HepG2 (cell line): ENCODE measurements around the gene DNAAF3. TPM values are rescaled to one million over a fixed set of nuclear protein-coding genes. Genes with fewer than 3 reads are reported as not detected.

Experiments
- CCAR2 ChIP-seq: fragments of 200-400 bp; formaldehyde crosslinking; optimal IDR thresholded peaks from 2 replicates; pipeline ENCODE3; 2018; ENCODE audit warnings: low read depth, mild to moderate bottlenecking, low read length, moderate library complexity
- HDAC1 ChIP-seq: sonication (generic); formaldehyde crosslinking; IDR thresholded peaks from 2 replicates; pipeline ENCODE4 v1.5.1; 2020; ENCODE audit warnings: mild to moderate bottlenecking, missing genetic modification reagents
- HDAC6 ChIP-seq: fragments of 200-600 bp; sonication (generic); IDR thresholded peaks from 2 replicates; pipeline ENCODE4 v1.7.0; 2017; ENCODE audit warnings: mild to moderate bottlenecking, antibody characterized with exemption, low read length, low read depth
- MXD4 ChIP-seq: IDR thresholded peaks from 2 replicates; pipeline ENCODE4 v1.6.1; 2016; ENCODE audit warnings: mild to moderate bottlenecking, missing biosample characterization, missing genetic modification reagents
- NCOA1 ChIP-seq: sonication (generic); formaldehyde crosslinking; IDR thresholded peaks from 2 replicates; pipeline ENCODE4 v1.9.0; 2021; ENCODE audit warnings: missing genetic modification reagents
- NFYC ChIP-seq: IDR thresholded peaks from 2 replicates; pipeline ENCODE4 v1.6.1; 2016; ENCODE audit warnings: missing genetic modification reagents, missing compliant biosample characterization
- SETDB1 ChIP-seq: sonication (generic); formaldehyde crosslinking; IDR thresholded peaks from 2 replicates; pipeline ENCODE4 v1.5.1; 2020; ENCODE audit warnings: missing genetic modification reagents, mild to moderate bottlenecking, borderline replicate concordance
- SP4 ChIP-seq: sonication (generic); formaldehyde crosslinking; IDR thresholded peaks from 2 replicates; pipeline ENCODE4 v1.8.1; 2023; ENCODE audit warnings: mild to moderate bottlenecking, missing genetic modification reagents
- SPEN ChIP-seq: sonication (generic); formaldehyde crosslinking; IDR thresholded peaks from 2 replicates; pipeline ENCODE4 v1.5.1; 2020; ENCODE audit warnings: low read depth, mild to moderate bottlenecking, missing genetic modification reagents
- SUZ12 ChIP-seq: fragments of 150-350 bp; IDR thresholded peaks from 2 replicates; pipeline ENCODE4 v1.6.1; 2014; ENCODE audit warnings: low read depth, low read length
- TBX3 ChIP-seq: fragments of 450-650 bp; IDR thresholded peaks from 2 replicates; pipeline ENCODE4 v1.6.1; 2017; ENCODE audit warnings: antibody characterized with exemption, mild to moderate bottlenecking, inconsistent platforms, borderline replicate concordance
- THAP11 ChIP-seq: IDR thresholded peaks from 2 replicates; pipeline ENCODE4 v1.6.1; 2016; ENCODE audit warnings: missing biosample characterization, missing genetic modification reagents
- ZBTB42 ChIP-seq: sonication (generic); formaldehyde crosslinking; IDR thresholded peaks from 2 replicates; pipeline ENCODE4 v1.5.0; 2020; ENCODE audit warnings: mild to moderate bottlenecking, missing genetic modification reagents
- ZFP36 ChIP-seq: fragments of 150-350 bp; IDR thresholded peaks from 2 replicates; pipeline ENCODE4 v1.6.1; 2018; ENCODE audit warnings: borderline replicate concordance, low read length, low read depth; ENCODE audit not compliant: partially characterized antibody
- ZFX ChIP-seq: sonication (generic); formaldehyde crosslinking; IDR thresholded peaks from 2 replicates; pipeline ENCODE4 v1.4.0; 2020; ENCODE audit warnings: mild to moderate bottlenecking, low read depth, missing genetic modification reagents, moderate library complexity
- ZNF205 ChIP-seq: IDR thresholded peaks from 2 replicates; pipeline ENCODE4 v1.6.1; 2018; ENCODE audit warnings: missing biosample characterization, missing genetic modification reagents
- ZNF234 ChIP-seq: sonication (generic); formaldehyde crosslinking; conservative IDR thresholded peaks from 2 replicates; pipeline ENCODE4 v1.5.1; 2020; ENCODE audit warnings: mild to moderate bottlenecking, missing genetic modification reagents
- ZNF263 ChIP-seq: sonication (generic); formaldehyde crosslinking; IDR thresholded peaks from 2 replicates; pipeline ENCODE4 v1.4.0; 2020; ENCODE audit warnings: missing genetic modification reagents
- ZNF556 ChIP-seq: sonication (generic); formaldehyde crosslinking; IDR thresholded peaks from 2 replicates; pipeline ENCODE4 v1.4.0; 2020; ENCODE audit warnings: mild to moderate bottlenecking, missing genetic modification reagents, borderline replicate concordance
- ZSCAN29 ChIP-seq: sonication (generic); formaldehyde crosslinking; conservative IDR thresholded peaks from 2 replicates; pipeline ENCODE4 v1.4.0; 2020; ENCODE audit warnings: mild to moderate bottlenecking, missing genetic modification reagents
- ZZZ3 ChIP-seq: sonication (generic); formaldehyde crosslinking; IDR thresholded peaks from 2 replicates; pipeline ENCODE4 v1.4.0; 2020; ENCODE audit warnings: missing genetic modification reagents, mild to moderate bottlenecking, borderline replicate concordance
- polyA plus RNA-seq, 8 experiments: library from polyadenylated mRNA; depleted of rRNA in 3 of 8; stranded (reverse) in 7 of 8; unstranded in 1 of 8; fragments of >200 nt; fragmentation: Illumina TruSeq in 4 of 8; extraction: Trizol in 4 of 8; gene quantifications; 2 replicates each; pipeline versions ENCODE4 v1.2.1 to v1.2.3, GENCODE V29; 2011 to 2016; ENCODE audit warnings: low read depth in 4 of 8, missing spikeins in 1 of 8, mixed read lengths in 1 of 8; ENCODE audit not compliant: insufficient read depth in 1 of 8
- total RNA-seq, 5 experiments: library from RNA; depleted of rRNA; stranded (reverse); fragments of >200 nt; fragmentation: Illumina TruSeq; extraction: Trizol; gene quantifications; 2 replicates each; pipeline ENCODE4 v1.2.3, GENCODE V29; 2016; ENCODE audit warnings: low read depth in 1 of 5
- TF ChIP-seq, protein P1 (sequence below): sonication (generic); formaldehyde crosslinking; IDR thresholded peaks from 2 replicates; pipeline ENCODE4 v1.5.1; 2020; ENCODE audit warnings: mild to moderate bottlenecking, missing genetic modification reagents, moderate library complexity
- TF ChIP-seq, protein P2 (sequence below): IDR thresholded peaks from 2 replicates; pipeline ENCODE4 v1.6.1; 2012; ENCODE audit warnings: inconsistent platforms

DNAAF3 gene
- total and polyA plus RNA-seq, 2 of the 13 experiments (the other 11 are each of a cell fraction or from before 2014, with no cell fraction given), result 0.30 to 0.40 TPM

DNA sequence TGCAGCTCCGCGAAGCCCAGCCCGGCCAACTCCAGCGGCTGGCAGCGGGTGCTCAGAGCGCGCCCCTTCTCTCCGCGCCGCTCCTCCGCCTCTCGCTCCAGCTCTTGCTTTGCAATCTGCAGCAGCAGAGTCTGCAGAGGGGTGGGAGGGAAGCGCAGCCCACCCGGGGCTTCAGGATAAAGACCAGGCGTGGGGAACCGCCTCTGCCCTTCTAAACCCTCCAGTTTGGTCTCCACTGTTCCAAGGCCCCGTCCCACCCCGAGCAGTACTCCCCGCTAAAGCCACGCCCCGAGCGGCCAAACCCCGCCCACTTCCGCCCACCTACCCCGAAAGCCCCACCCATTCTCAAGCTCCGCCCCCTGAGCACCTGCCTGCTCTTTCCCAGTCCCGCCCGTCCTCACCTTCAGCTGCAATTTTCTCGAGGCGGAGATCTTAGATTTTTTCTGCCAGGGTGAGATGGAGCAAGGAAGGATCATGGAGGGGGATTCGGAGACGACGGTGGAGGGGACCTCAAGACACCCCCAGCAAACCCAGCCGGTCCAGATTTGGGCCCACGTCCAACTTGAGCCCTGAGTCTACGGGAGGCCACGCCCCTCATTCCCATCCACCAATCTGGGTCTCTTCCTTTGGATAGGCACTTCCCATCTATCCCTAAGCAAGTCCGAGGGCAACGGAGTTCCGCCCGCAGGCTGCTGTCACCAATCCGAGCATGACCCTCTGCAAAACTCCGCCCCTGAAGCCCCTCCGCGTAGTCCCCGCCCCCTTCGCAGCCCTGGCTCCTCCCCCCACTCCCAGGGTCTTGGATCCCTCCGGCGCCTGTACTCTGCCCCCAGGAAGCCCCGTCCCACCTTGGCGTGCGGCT lies 10.0 kb downstream of the DNAAF3 start (continued):
- TF ChIP-seq, protein P1, sequence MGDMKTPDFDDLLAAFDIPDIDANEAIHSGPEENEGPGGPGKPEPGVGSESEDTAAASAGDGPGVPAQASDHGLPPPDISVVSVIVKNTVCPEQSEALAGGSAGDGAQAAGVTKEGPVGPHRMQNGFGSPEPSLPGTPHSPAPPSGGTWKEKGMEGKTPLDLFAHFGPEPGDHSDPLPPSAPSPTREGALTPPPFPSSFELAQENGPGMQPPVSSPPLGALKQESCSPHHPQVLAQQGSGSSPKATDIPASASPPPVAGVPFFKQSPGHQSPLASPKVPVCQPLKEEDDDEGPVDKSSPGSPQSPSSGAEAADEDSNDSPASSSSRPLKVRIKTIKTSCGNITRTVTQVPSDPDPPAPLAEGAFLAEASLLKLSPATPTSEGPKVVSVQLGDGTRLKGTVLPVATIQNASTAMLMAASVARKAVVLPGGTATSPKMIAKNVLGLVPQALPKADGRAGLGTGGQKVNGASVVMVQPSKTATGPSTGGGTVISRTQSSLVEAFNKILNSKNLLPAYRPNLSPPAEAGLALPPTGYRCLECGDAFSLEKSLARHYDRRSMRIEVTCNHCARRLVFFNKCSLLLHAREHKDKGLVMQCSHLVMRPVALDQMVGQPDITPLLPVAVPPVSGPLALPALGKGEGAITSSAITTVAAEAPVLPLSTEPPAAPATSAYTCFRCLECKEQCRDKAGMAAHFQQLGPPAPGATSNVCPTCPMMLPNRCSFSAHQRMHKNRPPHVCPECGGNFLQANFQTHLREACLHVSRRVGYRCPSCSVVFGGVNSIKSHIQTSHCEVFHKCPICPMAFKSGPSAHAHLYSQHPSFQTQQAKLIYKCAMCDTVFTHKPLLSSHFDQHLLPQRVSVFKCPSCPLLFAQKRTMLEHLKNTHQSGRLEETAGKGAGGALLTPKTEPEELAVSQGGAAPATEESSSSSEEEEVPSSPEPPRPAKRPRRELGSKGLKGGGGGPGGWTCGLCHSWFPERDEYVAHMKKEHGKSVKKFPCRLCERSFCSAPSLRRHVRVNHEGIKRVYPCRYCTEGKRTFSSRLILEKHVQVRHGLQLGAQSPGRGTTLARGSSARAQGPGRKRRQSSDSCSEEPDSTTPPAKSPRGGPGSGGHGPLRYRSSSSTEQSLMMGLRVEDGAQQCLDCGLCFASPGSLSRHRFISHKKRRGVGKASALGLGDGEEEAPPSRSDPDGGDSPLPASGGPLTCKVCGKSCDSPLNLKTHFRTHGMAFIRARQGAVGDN (CRISPR knock-in tag), result peak; percentile 36
- TF ChIP-seq SUZ12 (no peak), TBX3 (no peak), ZFX (CRISPR knock-in tag) (peak; percentile 32; the same call in 1 of the 2 replicates), HDAC6 (no peak), SPEN (0 out of 2 replicates have a peak, but pooled peaks have one; percentile 13), SP4 (CRISPR knock-in tag) (peak; percentile 57; the same call in 1 of the 2 replicates), ZNF205 (CRISPR knock-in tag) (no peak), HDAC1 (CRISPR knock-in tag) (peak; percentile 25; the same call in 1 of the 2 replicates), ZBTB42 (no peak), ZFP36 (no peak), ZNF556 (CRISPR knock-in tag) (no peak), CCAR2 (no peak), ZNF263 (CRISPR knock-in tag) (0 out of 2 replicates have a peak, but pooled peaks have one; percentile 8), ZSCAN29 (CRISPR knock-in tag) (0 out of 2 replicates have a peak, but pooled peaks have one; percentile 39), MXD4 (CRISPR knock-in tag) (no peak), NCOA1 (CRISPR knock-in tag) (no peak), NFYC (0 out of 2 replicates have a peak, but pooled peaks have one; percentile 20), THAP11 (CRISPR knock-in tag) (no peak), ZZZ3 (CRISPR knock-in tag) (no peak), ZNF234 (CRISPR knock-in tag) (no peak), SETDB1 (CRISPR knock-in tag) (no peak)
- TF ChIP-seq, protein P2, sequence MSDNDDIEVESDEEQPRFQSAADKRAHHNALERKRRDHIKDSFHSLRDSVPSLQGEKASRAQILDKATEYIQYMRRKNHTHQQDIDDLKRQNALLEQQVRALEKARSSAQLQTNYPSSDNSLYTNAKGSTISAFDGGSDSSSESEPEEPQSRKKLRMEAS, result peak; percentile 41; the same call in 1 of the 2 replicates
